AML-193 (cell line): ENCODE data around the gene SPRED3.
A peak's percentile ranks its signal among the peaks of the same experiment; 100 is the strongest.
"Not testable (repeated sequence)": the region's sequence is repeated elsewhere in the genome, so short reads cannot be mapped to it uniquely, and the experiment has no call there.

Experiments used
- DNase-seq, 2 experiments: peaks; one replicate each; lab custom pipeline; 2025; lab: John Stamatoyannopoulos, UW

Gene SPRED3

DNA sequence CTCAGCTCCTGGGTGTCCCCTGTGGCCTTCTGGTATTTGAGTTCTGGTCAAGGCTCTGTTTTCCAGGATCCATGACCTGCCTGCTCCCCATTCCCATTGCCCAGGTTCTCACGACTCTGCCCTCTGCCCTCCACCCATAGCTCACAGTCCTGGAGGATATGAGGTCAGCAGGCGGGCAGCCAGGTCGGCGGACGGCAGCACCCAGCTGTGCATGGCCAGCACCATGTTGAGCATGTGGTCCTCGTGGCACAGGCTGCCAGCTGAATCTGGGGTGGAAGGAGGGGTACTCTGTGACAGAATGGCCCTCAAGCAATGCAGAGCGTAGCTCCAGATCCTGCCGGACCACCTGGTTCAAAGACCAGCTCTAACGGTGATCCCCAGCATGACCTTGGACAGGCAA is 32.4 kb downstream of the SPRED3 start:
- no peak for DNase-seq

DNA sequence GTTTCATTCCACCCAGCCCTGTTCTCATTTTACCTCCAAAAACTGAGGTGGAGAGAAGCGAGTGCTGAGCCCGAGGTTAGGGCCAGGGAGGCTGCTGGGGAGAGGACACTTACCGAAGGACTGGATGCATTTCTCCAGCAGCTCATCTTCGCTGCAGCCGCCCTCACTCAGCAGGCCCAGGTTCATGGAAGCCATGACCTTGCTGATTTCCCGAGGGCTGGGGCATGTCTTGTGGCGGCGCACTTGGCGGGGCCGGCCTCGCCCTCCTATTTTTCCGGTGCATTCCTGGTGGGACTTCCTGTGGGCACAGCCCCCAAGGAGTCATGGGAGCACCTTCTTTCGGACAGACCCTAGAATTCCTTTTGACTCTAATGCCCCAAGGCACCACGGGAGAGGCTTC is 33.4 kb downstream of the SPRED3 start:
- DNase-seq = no peak

- no peak for DNase-seq
These were observed 33.9 kb downstream of the SPRED3 start for GRCh38 chr19:38422438-38422837.

DNA sequence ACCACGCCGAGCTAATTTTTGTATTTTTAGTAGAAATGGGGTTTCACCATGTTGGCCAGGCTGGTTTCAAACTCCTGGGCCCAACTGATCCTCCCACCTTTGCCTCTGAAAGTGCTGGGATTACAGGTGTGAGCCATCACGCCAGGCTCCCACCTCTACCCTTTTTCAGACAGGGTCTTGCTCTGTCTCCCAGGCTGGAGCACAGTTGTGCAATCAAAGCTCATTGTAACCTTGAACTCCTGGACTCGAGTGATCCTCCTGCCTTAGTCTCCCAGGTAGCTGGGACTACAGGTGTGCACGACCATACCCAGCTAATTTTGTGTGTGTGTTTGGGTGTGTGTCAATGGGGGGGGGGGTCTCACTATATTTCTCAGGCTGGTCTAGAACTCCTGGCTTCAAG is 35.8 kb downstream of the SPRED3 start:
- no peak for DNase-seq

GRCh38 chr19:38425222-38425809 is 36.8 kb downstream of the SPRED3 start:
- DNase-seq = no peak

GRCh38 chr19:38425810-38426466 is 37.4 kb downstream of the SPRED3 start, which contains the start of gene RASGRP4:
RASGRP4 (minus strand) TSS chr19:38426219; CDS start chr19:38426091, 128 bp downstream.
- peak; percentile 61 to 64 for DNase-seq

DNA sequence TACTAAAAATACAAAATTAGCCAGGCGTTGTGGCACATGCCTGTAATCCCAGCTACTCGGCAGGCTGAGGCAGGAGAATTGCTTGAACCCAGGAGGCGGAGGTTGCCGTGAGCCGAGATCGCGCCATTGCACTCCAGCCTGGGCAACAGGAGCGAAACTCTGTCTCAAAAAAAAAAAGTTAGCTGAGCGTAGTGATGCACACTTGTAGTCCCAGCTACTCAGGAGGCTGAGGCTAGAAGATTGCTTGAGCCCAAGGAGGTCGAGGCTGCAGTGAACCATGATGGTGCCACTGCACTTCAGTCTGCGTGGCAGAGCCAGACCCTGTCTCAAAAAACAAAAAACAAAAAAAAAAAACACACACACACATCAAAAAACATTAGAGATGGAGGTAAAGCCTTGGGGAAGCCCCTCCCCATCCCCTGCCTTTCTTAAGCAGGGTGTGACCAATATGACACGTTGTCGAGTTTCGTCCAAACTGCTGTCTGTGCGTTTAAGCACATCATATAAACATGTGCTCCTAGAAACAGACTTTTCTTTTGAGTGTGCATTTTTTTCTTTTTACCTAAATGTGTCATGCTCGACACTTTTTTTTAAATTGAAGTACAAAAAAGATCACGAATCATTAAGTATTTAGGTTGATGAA is 38.7 kb downstream of the SPRED3 start:
- not testable (repeated sequence) for DNase-seq

- no peak for DNase-seq
These were observed 40.7 kb downstream of the SPRED3 start for GRCh38 chr19:38429055-38429810.

GRCh38 chr19:38429811-38430156 is 41.3 kb downstream of the SPRED3 start:
- no peak for DNase-seq

DNA sequence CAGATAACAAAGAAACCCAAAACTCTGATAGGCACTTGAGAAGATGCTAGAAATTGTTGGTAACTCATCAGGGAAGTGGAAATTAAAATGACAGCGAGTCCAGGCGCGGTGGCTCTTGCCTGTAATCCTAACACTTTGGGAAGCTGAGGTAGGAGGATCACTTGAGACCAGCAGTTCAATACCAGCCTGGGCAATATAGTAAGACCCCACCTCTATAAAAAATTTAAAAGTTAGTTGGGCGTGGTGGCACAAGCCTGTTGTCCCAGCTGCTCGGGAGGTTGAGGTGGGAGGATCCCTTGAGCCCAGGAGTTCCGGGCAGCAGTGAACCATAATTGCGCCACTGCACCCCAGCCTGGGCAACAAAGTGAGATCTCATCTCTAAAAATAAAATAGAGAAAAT is 42.4 kb downstream of the SPRED3 start:
- DNase-seq = no peak

GRCh38 chr19:38433268-38433733 is 44.8 kb downstream of the SPRED3 start, which contains the start of gene RYR1:
RYR1 (plus strand) TSS chr19:38433691; CDS start chr19:38433830, 139 bp downstream.
- DNase-seq = no peak

GRCh38 chr19:38434549-38435051 is 46.1 kb downstream of the SPRED3 start:
- DNase-seq = no peak

GRCh38 chr19:38437295-38437694 is 48.8 kb downstream of the SPRED3 start:
- no peak for DNase-seq

DNA sequence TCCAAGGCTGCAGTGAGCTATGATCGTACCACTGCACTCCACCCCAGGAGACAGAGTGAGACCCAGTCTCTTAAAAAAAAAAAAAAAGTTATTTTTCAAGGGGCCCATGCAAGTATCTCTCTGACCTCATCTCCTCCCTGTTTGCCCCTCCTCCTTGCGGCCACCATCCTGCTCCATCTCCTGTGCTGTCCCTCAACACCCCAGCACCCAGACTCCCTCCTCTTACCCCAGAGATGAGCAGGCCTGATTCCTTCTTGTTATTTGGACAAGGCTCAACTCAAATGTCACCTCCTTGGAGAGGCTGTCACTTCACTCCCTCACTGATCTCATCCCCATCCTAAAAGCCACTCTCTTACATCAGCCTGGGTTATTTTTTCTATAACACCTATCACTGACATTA is 49.4 kb downstream of the SPRED3 start:
- DNase-seq = no peak

DNA sequence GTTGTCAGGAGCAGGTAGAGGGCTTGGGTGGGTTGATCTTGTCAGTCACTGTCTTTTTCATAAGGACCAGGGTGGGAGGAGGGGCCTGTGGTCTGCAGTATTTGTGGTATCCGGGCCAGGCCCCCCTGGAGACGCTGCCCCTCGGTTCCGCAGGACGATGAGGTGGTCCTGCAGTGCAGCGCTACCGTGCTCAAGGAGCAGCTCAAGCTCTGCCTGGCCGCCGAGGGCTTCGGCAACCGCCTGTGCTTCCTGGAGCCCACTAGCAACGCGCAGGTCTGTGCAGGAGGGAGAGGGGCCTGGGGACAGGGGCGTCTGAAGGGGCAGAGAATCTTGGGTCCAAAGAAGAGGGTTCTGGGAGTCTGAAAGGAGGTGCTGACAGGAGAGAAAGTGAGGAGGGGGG is 52.1 kb downstream of the SPRED3 start:
- no peak for DNase-seq

DNA sequence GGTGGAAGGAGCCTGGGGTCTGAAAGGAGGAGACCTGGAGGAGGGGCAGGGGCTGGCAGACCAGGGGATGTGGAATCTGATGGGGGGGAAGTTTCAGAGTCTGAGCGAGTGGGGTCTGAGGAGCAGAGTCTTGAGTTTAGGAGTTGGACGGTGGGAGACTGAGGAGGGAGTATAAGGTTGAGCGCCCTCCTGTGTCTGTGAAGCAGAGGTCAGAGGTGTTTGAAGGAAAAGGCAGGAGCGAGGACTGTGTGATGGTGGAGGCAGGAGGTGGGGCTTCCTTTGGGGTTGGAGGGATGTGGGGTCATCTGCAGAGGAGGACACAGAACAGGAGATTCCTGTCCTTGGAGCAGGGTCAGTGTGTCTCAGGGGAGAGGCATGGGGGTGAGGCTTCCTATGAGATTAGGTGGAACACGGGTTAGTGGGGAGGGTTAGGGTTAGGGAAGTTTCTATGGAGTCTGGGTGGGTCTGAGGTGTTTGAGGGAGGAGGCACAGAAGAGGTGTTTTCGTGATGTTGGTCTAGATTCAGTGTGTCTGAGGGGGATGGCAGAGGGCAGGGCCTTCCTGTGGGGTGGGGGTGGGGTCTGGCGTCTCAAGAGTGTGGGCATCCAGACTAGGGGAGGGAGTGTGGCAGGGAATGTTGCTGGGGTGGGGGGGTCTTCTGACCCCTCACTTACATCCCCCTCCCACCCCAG is 53.3 kb downstream of the SPRED3 start:
- peak; percentile 8 to 25 for DNase-seq

- DNase-seq = no peak
These were observed 54.2 kb downstream of the SPRED3 start for GRCh38 chr19:38442736-38443135.

- no peak for DNase-seq
These were observed 55.0 kb downstream of the SPRED3 start for GRCh38 chr19:38443458-38443999.

- DNase-seq = no peak
These were observed 55.5 kb downstream of the SPRED3 start for GRCh38 chr19:38444026-38444425.

- no peak for DNase-seq
These were observed 56.9 kb downstream of the SPRED3 start for GRCh38 chr19:38445362-38445761.

DNA sequence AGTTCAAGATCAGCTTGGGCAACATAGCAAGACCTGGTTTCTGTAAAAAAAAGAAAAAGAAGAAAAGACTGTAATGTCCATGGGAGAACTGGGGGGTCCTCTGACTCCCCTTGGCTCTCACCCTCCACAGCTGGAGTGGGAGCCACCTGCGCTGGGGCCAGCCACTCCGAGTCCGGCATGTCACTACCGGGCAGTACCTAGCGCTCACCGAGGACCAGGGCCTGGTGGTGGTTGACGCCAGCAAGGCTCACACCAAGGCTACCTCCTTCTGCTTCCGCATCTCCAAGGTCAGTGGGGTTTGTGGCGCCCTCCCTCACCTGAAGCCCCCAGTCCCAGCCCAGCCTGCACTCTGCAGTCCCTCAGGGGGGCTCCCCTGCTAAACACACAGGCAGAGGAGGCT is 59.7 kb downstream of the SPRED3 start:
- no peak for DNase-seq
